GM12892 (cell line): ENCODE data around the gene KLHL5.
"Not testable (repeated sequence)": the region's sequence is repeated elsewhere in the genome, so short reads cannot be mapped to it uniquely, and the experiment has no call there.

Experiments used
- DNase-seq: peaks from one replicate; pipeline ENCODE4 v3.0.0; 2011; ENCODE audit not compliant: insufficient read length
- FAIRE-seq: peaks from 2 replicates; lab custom pipeline; 2011; peaks lifted over from hg19 to GRCh38; lab: Jason Lieb, UNC
- POLR2A ChIP-seq: IDR thresholded peaks from 2 replicates; pipeline ENCODE4 v1.6.1; 2011; ENCODE audit warnings: low read depth, low read length, control low read depth
- POLR2AphosphoS5 ChIP-seq: IDR thresholded peaks from 2 replicates; pipeline ENCODE4 v1.6.1; 2011; ENCODE audit warnings: low read depth, low read length, control low read depth
- TAF1 ChIP-seq: IDR thresholded peaks from 2 replicates; pipeline ENCODE4 v1.6.1; 2011; ENCODE audit warnings: low read depth, mild to moderate bottlenecking, control low read depth, low read length, borderline replicate concordance

The KLHL5 gene

GRCh38 chr4:39120418-39120817 is 58.4 kb downstream of the KLHL5 start:
- no peak for FAIRE-seq
- no peak for TF ChIP-seq POLR2A
- no peak for TF ChIP-seq TAF1
- no peak for TF ChIP-seq POLR2AphosphoS5
- DNase-seq: no peak

- FAIRE-seq: peak; percentile 87
- TF ChIP-seq TAF1: no peak
- no peak for TF ChIP-seq POLR2A
- TF ChIP-seq POLR2AphosphoS5: no peak
Observed at GRCh38 chr4:39124885-39125599, 63.0 kb downstream of the KLHL5 start.

GRCh38 chr4:39125600-39125985 is 63.6 kb downstream of the KLHL5 start:
- TF ChIP-seq TAF1 (no peak), POLR2AphosphoS5 (no peak), POLR2A (no peak)
- FAIRE-seq (no peak), DNase-seq (no peak)

More at GRCh38 chr4:39124885-39125599, 63.0 kb downstream of the KLHL5 start:
- DNase-seq: no peak

- FAIRE-seq: no peak
- TF ChIP-seq POLR2AphosphoS5 (no peak), POLR2A (no peak), TAF1 (no peak)
- no peak for DNase-seq
Observed at GRCh38 chr4:39126256-39127095, 64.4 kb downstream of the KLHL5 start.

GRCh38 chr4:39133623-39134022 is 71.6 kb downstream of the KLHL5 start:
- FAIRE-seq (no peak), DNase-seq (no peak)
- TF ChIP-seq POLR2A (no peak), TAF1 (no peak), POLR2AphosphoS5 (no peak)

GRCh38 chr4:39134683-39135306 is 72.8 kb downstream of the KLHL5 start:
- TF ChIP-seq TAF1: no peak
- FAIRE-seq: no peak
- no peak for DNase-seq

- DNase-seq, FAIRE-seq: not testable (repeated sequence)
Observed at GRCh38 chr4:39138227-39138626, 76.2 kb downstream of the KLHL5 start.

- DNase-seq: no peak
- no peak for TF ChIP-seq POLR2A
- no peak for TF ChIP-seq POLR2AphosphoS5
- no peak for TF ChIP-seq TAF1
- no peak for FAIRE-seq
Observed at GRCh38 chr4:39146211-39146610, 84.2 kb downstream of the KLHL5 start.

- FAIRE-seq: no peak
- no peak for TF ChIP-seq TAF1
- no peak for TF ChIP-seq POLR2A
- no peak for TF ChIP-seq POLR2AphosphoS5
- no peak for DNase-seq
Observed at GRCh38 chr4:39154009-39154408, 92.0 kb downstream of the KLHL5 start.

- no peak for TF ChIP-seq POLR2A
- no peak for TF ChIP-seq POLR2AphosphoS5
- TF ChIP-seq TAF1: no peak
- FAIRE-seq (no peak), DNase-seq (no peak)
Observed at GRCh38 chr4:39157520-39157919, 95.5 kb downstream of the KLHL5 start.

GRCh38 chr4:39166177-39166576 is 104.1 kb downstream of the KLHL5 start:
- FAIRE-seq: peak; percentile 27
- TF ChIP-seq TAF1 (no peak), POLR2AphosphoS5 (no peak), POLR2A (no peak)
- no peak for DNase-seq

GRCh38 chr4:39166669-39167068 is 104.6 kb downstream of the KLHL5 start:
- TF ChIP-seq POLR2AphosphoS5: no peak
- no peak for TF ChIP-seq POLR2A
- no peak for DNase-seq
- peak; percentile 86 for FAIRE-seq

GRCh38 chr4:39169426-39169825 is 107.4 kb downstream of the KLHL5 start:
- DNase-seq: no peak
- no peak for FAIRE-seq
- TF ChIP-seq TAF1: no peak
- no peak for TF ChIP-seq POLR2A
- TF ChIP-seq POLR2AphosphoS5: no peak
